Measurements from ENCODE around the gene TMEM184C.

TMEM184C gene

GRCh38 chr4:147655639-147656038 is 38.4 kb downstream of the TMEM184C start:
- no peak for TF ChIP-seq CTCF (IDR thresholded peaks at IDR 0.05; ENCODE audit: low read length, missing control alignments)
- DNase-seq (ENCODE audit: low read depth): no peak

GRCh38 chr4:147658501-147658900 is 41.3 kb downstream of the TMEM184C start:
- no peak overlapping the region for H3K4me3 ChIP-seq (replicated peaks; ENCODE audit: low read depth, low read length)
- TF ChIP-seq CTCF (IDR thresholded peaks at IDR 0.05; ENCODE audit: low read length, missing control alignments): no peak
- DNase-seq (ENCODE audit: low read depth): no peak

More at GRCh38 chr4:147655639-147656038, 38.4 kb downstream of the TMEM184C start:
- H3K4me3 ChIP-seq (replicated peaks; ENCODE audit: low read depth, low read length): no peak overlapping the region

GRCh38 chr4:147674073-147674472 is 56.9 kb downstream of the TMEM184C start:
- no peak overlapping the region for H3K4me3 ChIP-seq (replicated peaks; ENCODE audit: low read depth, low read length)
- DNase-seq (ENCODE audit: low read depth): no peak
- no peak for TF ChIP-seq CTCF (IDR thresholded peaks at IDR 0.05; ENCODE audit: low read length, missing control alignments)

- no peak for DNase-seq (ENCODE audit: low read depth)
- no peak overlapping the region for H3K4me3 ChIP-seq (replicated peaks; ENCODE audit: low read depth, low read length)
- no peak for TF ChIP-seq CTCF (IDR thresholded peaks at IDR 0.05; ENCODE audit: low read length, missing control alignments)
Observed at GRCh38 chr4:147674496-147674895, 57.3 kb downstream of the TMEM184C start.

- DNase-seq (ENCODE audit: low read depth): no peak
- H3K4me3 ChIP-seq (replicated peaks; ENCODE audit: low read depth, low read length): no peak overlapping the region
- TF ChIP-seq CTCF (IDR thresholded peaks at IDR 0.05; ENCODE audit: low read length, missing control alignments): no peak
Observed at GRCh38 chr4:147678106-147678505, 60.9 kb downstream of the TMEM184C start.

- TF ChIP-seq CTCF (IDR thresholded peaks at IDR 0.05; ENCODE audit: low read length, missing control alignments): no peak
- DNase-seq (ENCODE audit: low read depth): peak; percentile 34
- H3K4me3 ChIP-seq (replicated peaks; ENCODE audit: low read depth, low read length): no peak overlapping the region
Observed at GRCh38 chr4:147678796-147679549, 61.8 kb downstream of the TMEM184C start.

GRCh38 chr4:147682755-147683154 is 65.6 kb downstream of the TMEM184C start:
- H3K4me3 ChIP-seq (replicated peaks; ENCODE audit: low read depth, low read length): peak overlapping the region; percentile 78
- no peak for TF ChIP-seq CTCF (IDR thresholded peaks at IDR 0.05; ENCODE audit: low read length, missing control alignments)
- peak; percentile 16 for DNase-seq (ENCODE audit: low read depth)
